HG03135 (cell line): ENCODE results near the gene UTF1.

ENCODE experiments used
- ATAC-seq: cut with Tn5 transposase; IDR thresholded peaks from one replicate; pipeline ENCODE4 v1.9.1; 2021; ENCODE audit warnings: mild to moderate bottlenecking, moderate library complexity; ENCODE audit not compliant: unreplicated experiment

UTF1 gene

GRCh38 chr10:133276435-133277201 lies 46.6 kb downstream of the UTF1 start, which contains the start of gene ADAM8:
Gene ADAM8, minus strand, starts transcription at chr10:133276868. Its CDS starts 51 bp downstream, at chr10:133276817.
- ATAC-seq, result peak; percentile 37

GRCh38 chr10:133277277-133277992 lies 47.4 kb downstream of the UTF1 start:
- ATAC-seq, result no peak

- no peak for ATAC-seq
These were observed 48.1 kb downstream of the UTF1 start for GRCh38 chr10:133277993-133278576.

- ATAC-seq, result peak; percentile 40
These were observed 48.7 kb downstream of the UTF1 start for GRCh38 chr10:133278577-133279265.

GRCh38 chr10:133279326-133280226 lies 49.6 kb downstream of the UTF1 start:
- ATAC-seq, result no peak

GRCh38 chr10:133280391-133281059 lies 50.5 kb downstream of the UTF1 start:
- ATAC-seq, result no peak

GRCh38 chr10:133281084-133281483 lies 51.1 kb downstream of the UTF1 start:
- ATAC-seq, result no peak
